GM13976 (cell line): Measurements from ENCODE around the gene OR10D3.

Source experiments
- DNase-seq: peaks from one replicate; pipeline ENCODE4 v3.0.0; 2012; ENCODE audit warnings: low spot score
- in situ Hi-C: fragments of 300-500 bp; cut with MboI; formaldehyde crosslinking; loops from one replicate; pipeline ENCODE4 v1.12.0; 2022; ENCODE audit warnings: low sequenced_read_pairs, mixed read lengths, inconsistent platforms; ENCODE audit not compliant: unreplicated experiment
- TF ChIP-seq, protein P1 (sequence below): IDR thresholded peaks from 2 replicates; pipeline ENCODE4 v1.5.1; 2012; ENCODE audit warnings: borderline replicate concordance, mild to moderate bottlenecking; ENCODE audit not compliant: insufficient read depth; ENCODE audit errors: extremely low read depth, missing control alignments, control extremely low read depth

The OR10D3 gene

GRCh38 chr11:124200671-124201070 lies 17.5 kb downstream of the OR10D3 start:
- DNase-seq = no peak
- TF ChIP-seq, protein P1, sequence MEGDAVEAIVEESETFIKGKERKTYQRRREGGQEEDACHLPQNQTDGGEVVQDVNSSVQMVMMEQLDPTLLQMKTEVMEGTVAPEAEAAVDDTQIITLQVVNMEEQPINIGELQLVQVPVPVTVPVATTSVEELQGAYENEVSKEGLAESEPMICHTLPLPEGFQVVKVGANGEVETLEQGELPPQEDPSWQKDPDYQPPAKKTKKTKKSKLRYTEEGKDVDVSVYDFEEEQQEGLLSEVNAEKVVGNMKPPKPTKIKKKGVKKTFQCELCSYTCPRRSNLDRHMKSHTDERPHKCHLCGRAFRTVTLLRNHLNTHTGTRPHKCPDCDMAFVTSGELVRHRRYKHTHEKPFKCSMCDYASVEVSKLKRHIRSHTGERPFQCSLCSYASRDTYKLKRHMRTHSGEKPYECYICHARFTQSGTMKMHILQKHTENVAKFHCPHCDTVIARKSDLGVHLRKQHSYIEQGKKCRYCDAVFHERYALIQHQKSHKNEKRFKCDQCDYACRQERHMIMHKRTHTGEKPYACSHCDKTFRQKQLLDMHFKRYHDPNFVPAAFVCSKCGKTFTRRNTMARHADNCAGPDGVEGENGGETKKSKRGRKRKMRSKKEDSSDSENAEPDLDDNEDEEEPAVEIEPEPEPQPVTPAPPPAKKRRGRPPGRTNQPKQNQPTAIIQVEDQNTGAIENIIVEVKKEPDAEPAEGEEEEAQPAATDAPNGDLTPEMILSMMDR = no peak
- in situ Hi-C loops = no loop called here

GRCh38 chr11:124202951-124203350 lies 19.8 kb downstream of the OR10D3 start:
- TF ChIP-seq, protein P1 = no peak
- no peak for DNase-seq
- in situ Hi-C loops = no loop called here

DNA sequence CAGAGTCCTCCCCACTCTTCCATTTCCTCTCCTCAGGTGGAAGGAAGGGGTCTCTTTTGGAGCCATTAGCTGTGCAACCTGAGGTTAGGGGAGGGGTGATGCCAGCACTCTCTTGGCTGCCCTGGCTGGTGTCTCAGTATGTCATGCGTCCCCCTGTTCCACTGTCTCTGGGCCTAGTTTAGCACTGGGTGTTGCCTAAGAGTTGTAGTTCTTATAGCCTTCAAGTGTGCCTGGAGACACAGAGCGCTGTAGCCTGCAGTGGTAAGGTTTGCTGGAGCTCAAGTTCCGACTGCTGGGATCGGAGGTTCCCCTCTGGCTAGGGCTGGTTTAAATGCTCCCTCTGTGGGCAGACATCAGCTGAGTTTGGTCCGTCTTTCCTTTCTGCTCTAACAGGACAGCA lies 20.9 kb downstream of the OR10D3 start:
- DNase-seq = no peak
- TF ChIP-seq, protein P1 = no peak
- in situ Hi-C loops = no loop called here

DNA sequence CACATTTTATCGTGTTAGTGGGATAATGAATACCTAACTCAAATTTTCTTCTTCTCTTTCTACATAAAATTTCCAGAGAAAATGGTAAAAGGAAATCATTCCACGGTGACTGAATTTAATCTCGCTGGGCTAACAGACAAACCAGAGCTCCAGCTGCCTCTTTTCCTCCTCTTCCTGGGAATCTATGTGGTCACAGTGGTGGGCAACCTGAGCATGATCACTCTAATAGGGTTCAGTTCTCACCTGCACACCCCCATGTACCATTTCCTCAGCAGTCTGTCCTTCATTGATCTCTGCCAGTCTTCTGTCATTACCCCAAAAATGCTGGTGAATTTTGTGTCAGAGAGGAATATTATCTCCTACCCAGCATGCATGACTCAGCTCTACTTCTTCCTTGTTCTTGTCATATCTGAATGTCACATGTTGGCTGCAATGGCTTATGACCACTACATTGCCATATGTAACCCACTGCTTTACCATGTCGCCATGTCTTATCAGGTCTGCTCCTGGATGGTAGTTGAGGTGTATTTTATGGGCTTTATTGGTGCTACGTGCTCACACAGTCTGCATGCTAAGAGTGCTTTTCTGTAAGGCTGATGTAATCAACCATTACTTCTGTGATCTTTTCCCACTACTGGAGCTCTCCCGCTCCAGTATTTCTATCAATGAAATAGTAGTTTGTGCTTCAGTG lies 24.1 kb downstream of the OR10D3 start:
- TF ChIP-seq, protein P1 = no peak
- DNase-seq = no peak
- in situ Hi-C loops = no loop called here

DNA sequence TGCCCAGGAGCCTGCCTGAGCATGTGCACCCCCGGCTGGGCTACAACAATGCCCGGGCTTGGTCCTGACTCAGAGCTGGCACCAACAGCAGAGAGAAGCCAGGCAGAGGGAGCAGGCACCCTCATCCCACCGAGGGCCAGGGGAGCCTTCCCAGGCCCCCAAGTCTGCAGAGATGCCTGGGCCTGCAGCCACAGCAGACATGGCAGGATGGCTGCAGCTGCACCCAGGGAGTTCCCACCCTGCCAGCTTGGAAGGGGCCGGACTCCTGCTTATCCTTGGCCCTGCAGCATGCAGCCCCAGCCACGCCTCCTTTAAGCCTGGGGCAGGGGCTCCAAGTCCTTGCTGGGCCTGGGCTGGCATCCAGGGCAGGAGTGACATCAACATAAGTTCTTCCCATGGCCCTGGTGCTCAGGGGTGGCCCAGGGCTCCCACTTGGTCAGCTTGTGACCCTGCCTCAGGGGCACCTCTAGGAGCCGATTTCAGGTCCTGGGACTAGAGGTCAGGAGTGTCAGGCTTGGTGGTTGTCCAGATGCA lies 26.7 kb downstream of the OR10D3 start:
- in situ Hi-C loops = no loop called here
- TF ChIP-seq, protein P1 = no peak
- DNase-seq = no peak

DNA sequence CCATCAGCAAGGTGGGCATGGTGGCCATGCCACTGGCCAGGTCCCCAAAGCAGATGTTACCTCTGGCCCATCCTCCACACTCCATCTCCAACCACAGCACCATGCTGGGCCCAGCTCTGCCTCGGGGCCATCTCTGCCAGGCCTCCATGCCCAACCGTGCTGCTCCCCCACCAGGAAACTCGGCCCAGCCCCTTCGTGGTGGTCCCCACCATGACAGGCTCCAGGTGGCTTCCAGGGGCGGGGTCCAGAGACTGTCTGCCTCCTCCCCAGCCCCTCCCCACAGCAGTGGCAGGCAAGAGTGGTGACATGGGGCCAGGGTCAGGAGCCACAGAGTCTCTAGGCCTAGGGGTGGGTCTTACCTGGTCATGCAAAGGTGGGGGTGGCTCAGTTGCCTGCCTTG lies 27.3 kb downstream of the OR10D3 start:
- in situ Hi-C loops = no loop called here
- TF ChIP-seq, protein P1 = no peak
- DNase-seq = no peak

DNA sequence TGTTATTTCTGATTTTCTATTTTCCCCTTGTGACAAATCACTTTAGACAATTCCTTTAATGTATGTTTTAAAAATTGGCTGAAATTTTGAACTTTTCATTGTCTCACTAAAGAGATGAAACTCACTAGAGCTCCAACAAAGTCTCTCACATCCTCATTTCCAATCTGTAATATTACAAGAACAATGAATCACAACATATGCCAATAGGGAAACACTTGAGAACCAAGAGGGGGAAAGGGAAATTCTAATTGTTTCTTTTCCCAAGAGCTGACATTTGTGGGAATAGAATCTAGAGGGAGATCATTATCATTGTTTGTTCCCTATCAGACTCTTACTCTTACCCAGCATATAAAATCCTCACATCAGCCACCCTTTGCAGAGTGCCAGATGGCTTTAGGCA lies 28.2 kb downstream of the OR10D3 start:
- in situ Hi-C loops = no loop called here
- TF ChIP-seq, protein P1 = no peak
- no peak for DNase-seq
